Gastrocnemius medialis (tissue), 4 donors: Measurements from ENCODE around the gene B3GALT5. TPM values are rescaled to one million over a fixed set of nuclear protein-coding genes. Genes with fewer than 3 reads are reported as not detected.
"Not testable (repeated sequence)": the region's sequence is repeated elsewhere in the genome, so short reads cannot be mapped to it uniquely, and the experiment has no call there.

Experiments used
- ATAC-seq, 2 donors: fragments of 150-250 bp; one replicate each; pipeline ENCODE4 v1.9.1; 2016
- DNase-seq, 2 donors: peaks; one replicate each; pipeline ENCODE4 v3.0.0-alpha.2; 2019
- H3K27ac ChIP-seq, 4 donors: fragments of 200-600 bp; sonication (generic); 1 replicate in 1 of 4; 2 replicates in 3 of 4; pipeline ENCODE4 v1.5.1; 2016 to 2018; ENCODE audit warnings: mild to moderate bottlenecking in 2 of 4, moderate library complexity in 1 of 4
- H3K27me3 ChIP-seq, 3 donors: fragments of 200-600 bp; sonication (generic) in 2 of 3; 1 replicate in 1 of 3; 2 replicates in 2 of 3; pipeline versions ENCODE4 v1.5.1 to v1.6.0; 2016 to 2019; ENCODE audit warnings: mild to moderate bottlenecking in 1 of 3, moderate library complexity in 1 of 3
- H3K36me3 ChIP-seq, 2 donors: fragments of 200-600 bp; sonication (generic) in 1 of 2; one replicate each; pipeline ENCODE4 v1.5.1; 2017 to 2018
- H3K4me1 ChIP-seq, 2 donors: fragments of 200-600 bp; sonication (generic) in 1 of 2; one replicate each; pipeline ENCODE4 v1.5.1; 2016 to 2017; ENCODE audit warnings: mild to moderate bottlenecking in 2 of 2
- H3K4me3 ChIP-seq, 4 donors: fragments of 200-600 bp; sonication (generic) in 3 of 4; 1 replicate in 1 of 4; 2 replicates in 3 of 4; pipeline ENCODE4 v1.5.1; 2016 to 2019; ENCODE audit warnings: mild to moderate bottlenecking in 2 of 4
- H3K9me3 ChIP-seq, 3 donors: fragments of 200-600 bp; sonication (generic) in 2 of 3; 1 replicate in 1 of 3; 2 replicates in 2 of 3; pipeline ENCODE4 v1.5.1; 2016 to 2019
- CTCF ChIP-seq, 5 experiments: fragments of 450-650 bp in 3 of 5; fragments of 200-600 bp in 2 of 5; sonication (generic) in 2 of 5; IDR thresholded peaks in 4 of 5; conservative IDR thresholded peaks in 1 of 5; 1 replicate in 4 of 5; 2 replicates in 1 of 5; pipeline ENCODE4 v1.5.1; 2016 to 2019; ENCODE audit warnings: antibody characterized with exemption in 5 of 5, mild to moderate bottlenecking in 3 of 5, moderate library complexity in 3 of 5
- POLR2A ChIP-seq, 2 donors: fragments of 450-650 bp; IDR thresholded peaks; one replicate each; pipeline ENCODE4 v1.6.1; 2017; ENCODE audit warnings: antibody characterized with exemption in 2 of 2, mild to moderate bottlenecking in 2 of 2, moderate library complexity in 2 of 2
- in situ Hi-C, 4 donors: fragments of 200-750 bp; cut with MboI; loops; one replicate each; pipeline versions ENCODE4 v1.15.0 to v1.8.0; 2017; ENCODE audit warnings: low sequenced_read_pairs in 4 of 4
- intact Hi-C: fragments of 100-400 bp; cut with DNase I; formaldehyde crosslinking; loops from one replicate; pipeline ENCODE4 v1.15.1; 2023; ENCODE audit warnings: low total_unique reads
- total RNA-seq, 4 donors: library from RNA; depleted of rRNA; stranded (reverse); fragments of >200 nt; gene quantifications; one replicate each; pipeline versions ENCODE4 v1.1.0 to v1.2.3, GENCODE V29; 2016

Gene B3GALT5
- total RNA-seq, 4 donors from 2014 or later: 0.02 to 1.3 TPM; not detected in 2

GRCh38 chr21:39581414-39581813 is 31.3 kb upstream of the B3GALT5 start:
- Histone ChIP-seq H3K4me1 (no peaks in the 10 kb centered on the region), H3K9me3 (no peaks in the 10 kb centered on the region), H3K27ac (no peak overlapping the region), H3K4me3 (no peak overlapping the region), H3K36me3 (no peaks in the 10 kb centered on the region), H3K27me3 (no peaks in the 10 kb centered on the region)
- TF ChIP-seq CTCF (IDR thresholded peaks at IDR 0.05 in 4 of 5, conservative IDR thresholded peaks at IDR 0.05 in 1 of 5) (no peak), POLR2A (IDR thresholded peaks at IDR 0.05) (no peak)
- DNase-seq (no peak), ATAC-seq (no peak)
- in situ Hi-C loops: no loop called here
- intact Hi-C loops: no loop called here

- Histone ChIP-seq H3K36me3 (no peaks in the 10 kb centered on the region), H3K4me1 (no peaks in the 10 kb centered on the region), H3K4me3 (no peak overlapping the region), H3K27me3 (no peaks in the 10 kb centered on the region), H3K27ac (no peak overlapping the region), H3K9me3 (no peaks in the 10 kb centered on the region)
- TF ChIP-seq POLR2A (IDR thresholded peaks at IDR 0.05) (no peak), CTCF (IDR thresholded peaks at IDR 0.05 in 4 of 5, conservative IDR thresholded peaks at IDR 0.05 in 1 of 5) (no peak)
- in situ Hi-C loops: no loop called here
- no peak for DNase-seq
- ATAC-seq: no peak
- intact Hi-C loops: no loop called here
Measured at GRCh38 chr21:39582749-39583148, 30.0 kb upstream of the B3GALT5 start.

GRCh38 chr21:39583586-39583985 is 29.2 kb upstream of the B3GALT5 start:
- ATAC-seq, in situ Hi-C loops: not testable (repeated sequence)

GRCh38 chr21:39587376-39587775 is 25.4 kb upstream of the B3GALT5 start:
- Histone ChIP-seq H3K4me1 (no peaks in the 10 kb centered on the region), H3K27ac (no peak overlapping the region), H3K9me3 (no peaks in the 10 kb centered on the region), H3K27me3 (no peaks in the 10 kb centered on the region), H3K4me3 (no peak overlapping the region), H3K36me3 (no peaks in the 10 kb centered on the region)
- in situ Hi-C loops (no loop called here), intact Hi-C loops (no loop called here)
- no peak for ATAC-seq
- TF ChIP-seq CTCF (IDR thresholded peaks at IDR 0.05 in 4 of 5, conservative IDR thresholded peaks at IDR 0.05 in 1 of 5) (no peak), POLR2A (IDR thresholded peaks at IDR 0.05) (no peak)
- no peak for DNase-seq

More at GRCh38 chr21:39583586-39583985, 29.2 kb upstream of the B3GALT5 start:
- H3K4me1 ChIP-seq, H3K27ac ChIP-seq, intact Hi-C loops, H3K9me3 ChIP-seq, DNase-seq, H3K4me3 ChIP-seq, H3K36me3 ChIP-seq, H3K27me3 ChIP-seq: not testable (repeated sequence)

- intact Hi-C loops (no loop called here), in situ Hi-C loops (no loop called here)
- no peak for ATAC-seq
- H3K36me3 ChIP-seq: no peaks in the 10 kb centered on the region
- TF ChIP-seq CTCF (IDR thresholded peaks at IDR 0.05 in 4 of 5, conservative IDR thresholded peaks at IDR 0.05 in 1 of 5): no peak
- TF ChIP-seq POLR2A (IDR thresholded peaks at IDR 0.05): no peak
- H3K27me3 ChIP-seq: no peaks in the 10 kb centered on the region
- no peak overlapping the region for H3K27ac ChIP-seq
- H3K4me1 ChIP-seq: no peaks in the 10 kb centered on the region
- no peak overlapping the region for H3K4me3 ChIP-seq
- DNase-seq: no peak
- no peaks in the 10 kb centered on the region for H3K9me3 ChIP-seq
Measured at GRCh38 chr21:39588884-39589283, 23.9 kb upstream of the B3GALT5 start.
